GM03348 (cell line): Measurements from ENCODE around the gene PPP1R14B.

Source experiments
- DNase-seq: peaks from one replicate; pipeline ENCODE4 v3.0.0; 2012; ENCODE audit warnings: low spot score

Gene PPP1R14B

GRCh38 chr11:64245401-64245796 lies 1.3 kb downstream of the PPP1R14B start:
- DNase-seq = peak; percentile 26

GRCh38 chr11:64244966-64245365 lies 1.8 kb downstream of the PPP1R14B start:
- DNase-seq = no peak

- DNase-seq = no peak
Observed at GRCh38 chr11:64244107-64244506, 2.6 kb downstream of the PPP1R14B start.

- DNase-seq = no peak
Observed at GRCh38 chr11:64243236-64243854, 3.4 kb downstream of the PPP1R14B start.

GRCh38 chr11:64241491-64242374 lies 5.0 kb downstream of the PPP1R14B start:
- peak; percentile 98 for DNase-seq

GRCh38 chr11:64241241-64241490 lies 5.6 kb downstream of the PPP1R14B start:
- DNase-seq = no peak

- DNase-seq = peak; percentile 99
Observed at GRCh38 chr11:64240435-64241240, 6.1 kb downstream of the PPP1R14B start, which contains the start of gene FKBP2. Gene FKBP2, plus strand, starts transcription at chr11:64241095. Its CDS starts 1,293 bp downstream, at chr11:64242388.

GRCh38 chr11:64239662-64240434 lies 6.9 kb downstream of the PPP1R14B start:
- no peak for DNase-seq

- no peak for DNase-seq
Observed at GRCh38 chr11:64238999-64239398, 7.7 kb downstream of the PPP1R14B start.

- DNase-seq = no peak
Observed at GRCh38 chr11:64238076-64238475, 8.7 kb downstream of the PPP1R14B start.

- no peak for DNase-seq
Observed at GRCh38 chr11:64237484-64237951, 9.2 kb downstream of the PPP1R14B start.

GRCh38 chr11:64235437-64236161 lies 11.1 kb downstream of the PPP1R14B start:
- DNase-seq = no peak

- DNase-seq = peak; percentile 74
Observed at GRCh38 chr11:64234647-64235379, 11.9 kb downstream of the PPP1R14B start.

GRCh38 chr11:64233913-64234586 lies 12.7 kb downstream of the PPP1R14B start, which contains the start of gene VEGFB:
Gene VEGFB, plus strand, starts transcription at chr11:64234584. Its CDS starts 250 bp downstream, at chr11:64234834.
- peak; percentile 93 for DNase-seq

- no peak for DNase-seq
Observed at GRCh38 chr11:64232967-64233315, 13.8 kb downstream of the PPP1R14B start.

GRCh38 chr11:64232182-64232966 lies 14.4 kb downstream of the PPP1R14B start:
- no peak for DNase-seq

GRCh38 chr11:64231546-64231945 lies 15.2 kb downstream of the PPP1R14B start:
- DNase-seq = no peak

- no peak for DNase-seq
Observed at GRCh38 chr11:64230985-64231365, 15.8 kb downstream of the PPP1R14B start.
